RPMI8226 (cell line): ENCODE data around the gene RPL27.
A peak's percentile ranks its signal among the peaks of the same experiment; 100 is the strongest.
"Not testable (repeated sequence)": the region's sequence is repeated elsewhere in the genome, so short reads cannot be mapped to it uniquely, and the experiment has no call there.

ENCODE experiments used
- DNase-seq: peaks from one replicate; pipeline ENCODE4 v3.0.0-alpha.2; 2015

RPL27 gene

DNA sequence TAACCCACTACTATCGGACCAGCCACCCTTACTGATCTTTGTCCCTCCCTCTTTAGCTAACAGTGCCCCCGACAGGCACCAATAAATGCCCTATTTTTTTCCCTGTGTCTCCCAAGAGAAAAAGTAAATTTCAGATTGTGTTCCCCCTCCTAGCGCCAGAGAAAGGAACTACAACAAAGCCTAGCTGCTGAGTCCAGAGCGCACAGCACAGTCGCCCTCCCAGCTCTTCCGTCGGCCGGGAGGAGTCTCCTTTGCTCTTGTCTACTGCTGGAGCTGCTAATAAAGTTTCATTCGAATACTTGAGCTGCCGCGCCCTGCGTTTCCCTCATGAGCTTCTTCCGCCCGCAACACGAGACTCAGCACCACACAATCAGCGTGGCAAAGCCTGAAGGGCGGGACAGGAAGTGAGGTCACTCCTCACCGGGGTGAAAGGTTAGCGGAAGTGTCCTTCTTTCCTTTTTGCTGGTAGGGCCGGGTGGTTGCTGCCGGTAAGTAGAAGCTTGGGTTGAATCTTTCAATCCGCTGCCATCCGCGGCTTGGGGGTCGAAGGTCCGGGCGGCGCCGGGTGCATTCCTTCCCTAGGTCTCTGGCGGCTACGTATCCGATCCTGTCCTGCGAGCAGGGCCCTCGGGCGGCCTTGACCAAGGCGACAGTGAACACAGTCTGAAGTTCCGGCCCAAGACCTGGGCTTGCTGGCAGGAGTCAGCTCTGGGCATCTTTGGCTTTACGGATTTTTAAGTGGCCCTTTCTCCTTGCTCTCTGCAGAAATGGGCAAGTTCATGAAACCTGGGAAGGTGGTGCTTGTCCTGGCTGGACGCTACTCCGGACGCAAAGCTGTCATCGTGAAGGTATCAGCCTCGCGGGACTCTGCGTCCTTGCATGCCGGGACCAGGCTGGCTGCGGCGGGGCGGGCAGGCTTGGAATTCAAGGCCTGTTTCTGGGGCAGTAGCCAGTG lies at the start of gene RPL27:
Gene RPL27 (plus strand): TSS at position 436 of the 955 bp plus-strand sequence. CDS start 332 bp downstream, at position 768.
- DNase-seq = peak; percentile 99

DNA sequence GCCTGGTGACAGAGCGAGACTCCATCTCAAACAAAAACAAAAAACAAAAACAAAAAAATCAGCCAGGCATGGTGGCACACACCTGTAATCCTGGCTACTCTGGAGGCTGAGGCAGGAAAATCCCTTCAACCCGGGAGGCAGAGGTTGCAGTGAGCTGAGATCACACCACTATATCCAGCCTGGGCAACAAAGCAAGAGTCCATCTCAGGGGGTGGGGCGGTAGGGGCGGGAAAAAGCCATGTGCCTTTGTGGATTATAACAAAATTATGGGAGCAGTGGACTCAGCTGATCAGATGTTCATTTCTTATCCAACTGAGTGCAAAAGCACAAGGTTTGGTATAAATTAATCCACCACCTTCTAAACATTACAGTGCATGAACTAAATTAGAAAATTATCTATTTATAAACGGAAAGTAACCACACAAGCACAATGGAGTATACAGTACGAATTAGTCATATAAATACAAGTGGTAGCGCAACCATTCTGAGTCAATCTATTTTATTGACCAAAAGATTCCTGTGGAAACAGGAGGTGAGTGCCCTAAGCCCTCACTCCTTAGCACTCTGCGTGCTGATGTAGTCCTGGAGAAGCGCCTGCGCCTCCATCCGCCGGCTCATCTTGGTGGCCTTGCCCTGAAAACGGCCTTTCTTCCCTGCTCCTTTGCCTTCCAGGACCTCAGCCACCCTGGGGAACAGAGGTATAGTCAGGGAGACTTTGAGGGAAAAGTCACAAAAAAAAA lies 48.0 kb upstream of the RPL27 start:
- DNase-seq = no peak

DNA sequence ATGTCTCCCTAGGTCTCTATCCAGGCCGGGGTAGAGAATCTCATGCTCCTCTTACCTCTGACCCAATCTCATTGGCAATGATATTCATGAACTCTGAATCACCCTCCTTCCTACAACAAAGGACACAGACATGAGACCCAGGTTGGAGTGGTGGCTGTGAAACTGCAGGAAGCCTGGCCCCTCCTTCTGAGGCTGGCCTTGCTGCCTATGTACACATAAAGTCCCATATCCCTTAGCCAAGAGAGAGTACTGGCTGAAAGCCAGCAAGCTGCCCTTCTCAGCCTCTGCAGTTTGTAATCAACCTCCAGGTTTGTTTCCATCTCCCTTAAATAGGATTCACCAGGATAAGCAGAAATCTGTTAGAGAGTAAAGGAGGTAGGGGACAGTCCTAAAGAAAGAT lies 44.5 kb upstream of the RPL27 start:
- no peak for DNase-seq

DNA sequence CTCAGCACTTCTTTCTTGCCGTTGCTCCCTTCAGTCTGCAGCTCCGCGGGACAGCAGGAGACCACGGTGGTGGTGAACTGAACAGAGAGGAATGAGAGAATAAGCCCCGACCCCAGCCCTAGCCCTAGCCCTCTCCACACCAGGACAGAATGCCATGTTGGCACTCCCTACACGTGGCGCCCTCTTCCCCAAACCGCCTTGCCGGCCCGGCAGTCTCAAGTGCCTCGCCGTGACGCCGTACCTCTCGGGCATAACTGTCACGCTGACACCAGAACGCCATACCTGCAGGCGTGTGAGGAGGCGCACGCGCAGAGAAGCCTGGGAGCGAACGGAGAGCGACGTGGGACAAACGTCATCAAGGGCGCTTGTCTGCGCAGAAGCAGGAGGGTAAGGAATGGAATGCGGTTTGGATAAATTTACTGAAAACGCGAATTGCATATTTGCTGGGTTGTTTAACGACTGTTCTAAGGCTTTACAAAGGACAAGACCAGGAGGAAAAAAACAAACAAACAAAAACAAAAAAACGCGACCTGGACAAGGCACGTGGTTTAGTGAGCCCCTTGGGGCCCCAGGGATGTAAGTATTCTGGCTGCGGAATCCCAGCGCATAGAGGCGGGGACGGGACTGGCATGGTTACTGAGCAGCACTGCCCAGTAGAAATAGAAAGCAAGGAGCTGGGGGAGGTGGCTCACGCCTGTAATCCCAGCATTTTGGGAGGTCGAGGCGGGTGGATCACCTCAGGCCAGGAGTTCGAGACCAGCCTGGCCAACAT lies 33.9 kb upstream of the RPL27 start, which contains the start of gene AARSD1:
Gene AARSD1 (minus strand): TSS at position 294 of the 772 bp plus-strand sequence. CDS start 14 bp downstream, at position 280.
- peak; percentile 94 for DNase-seq

DNA sequence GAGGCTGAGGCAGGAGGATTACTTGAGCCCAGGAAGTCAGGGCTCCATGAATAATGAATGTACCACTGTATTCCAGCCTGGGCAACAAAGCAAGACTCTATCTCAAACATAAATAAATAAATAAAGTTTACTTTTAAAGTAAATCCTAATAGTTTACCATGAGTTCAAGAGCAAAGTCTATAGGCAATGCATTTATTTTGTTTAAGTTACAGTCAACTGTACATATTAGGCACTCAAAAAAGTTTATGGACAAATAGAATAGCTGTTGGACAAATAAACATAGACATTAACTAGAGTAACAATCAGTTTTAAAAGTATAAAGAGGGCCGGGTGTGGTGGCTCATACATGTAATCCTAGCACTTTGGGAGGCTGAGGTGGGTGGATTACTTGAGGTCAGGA lies 30.3 kb upstream of the RPL27 start:
- no peak for DNase-seq

DNA sequence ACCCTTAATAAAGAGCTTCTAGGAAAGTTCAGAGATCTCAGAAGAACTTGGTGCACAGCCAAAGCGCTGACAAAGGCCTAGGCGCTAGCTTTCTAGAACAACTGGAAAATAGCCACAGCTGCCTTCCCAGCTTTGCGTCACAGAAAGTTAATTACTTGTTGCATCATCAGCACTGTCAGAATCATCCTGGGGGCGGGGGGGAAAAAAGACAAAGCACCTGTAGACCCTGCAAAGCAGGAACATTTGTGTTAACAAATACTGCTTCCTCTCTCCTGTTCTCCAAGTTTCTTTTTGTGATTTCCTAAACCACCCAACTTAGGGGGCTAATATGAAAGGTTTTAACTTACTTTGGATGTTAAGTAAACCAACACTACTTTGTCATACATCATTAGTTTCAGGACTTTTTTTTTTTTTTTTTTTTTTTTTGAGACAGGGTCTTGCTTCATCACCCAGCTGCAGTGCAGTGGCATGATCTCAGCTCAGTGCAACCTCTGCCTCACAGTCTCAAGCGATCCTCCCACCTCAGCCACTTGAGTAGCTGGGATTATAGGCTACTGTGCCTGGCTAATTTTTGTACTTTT lies 29.1 kb upstream of the RPL27 start:
- peak; percentile 67 for DNase-seq

DNA sequence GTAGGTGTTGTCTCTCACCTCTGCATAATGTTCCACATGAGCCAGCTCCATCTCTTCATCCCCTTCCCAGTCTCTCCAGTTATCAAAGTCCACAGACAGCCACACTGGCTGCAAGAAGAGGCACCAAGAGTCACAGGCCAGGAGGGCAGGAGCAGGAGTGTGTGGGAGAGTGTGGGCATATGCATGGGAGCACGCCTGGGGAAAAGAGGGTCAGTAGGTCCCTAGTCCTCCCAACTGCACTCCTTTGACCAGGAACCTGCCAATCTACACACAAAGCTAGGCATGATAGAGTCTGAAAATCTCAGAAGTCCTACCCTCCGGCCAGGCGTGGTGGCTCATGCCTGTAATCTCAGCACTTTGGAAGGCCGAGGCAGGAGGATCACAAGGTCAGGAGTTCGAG lies 26.6 kb upstream of the RPL27 start:
- no peak for DNase-seq

DNA sequence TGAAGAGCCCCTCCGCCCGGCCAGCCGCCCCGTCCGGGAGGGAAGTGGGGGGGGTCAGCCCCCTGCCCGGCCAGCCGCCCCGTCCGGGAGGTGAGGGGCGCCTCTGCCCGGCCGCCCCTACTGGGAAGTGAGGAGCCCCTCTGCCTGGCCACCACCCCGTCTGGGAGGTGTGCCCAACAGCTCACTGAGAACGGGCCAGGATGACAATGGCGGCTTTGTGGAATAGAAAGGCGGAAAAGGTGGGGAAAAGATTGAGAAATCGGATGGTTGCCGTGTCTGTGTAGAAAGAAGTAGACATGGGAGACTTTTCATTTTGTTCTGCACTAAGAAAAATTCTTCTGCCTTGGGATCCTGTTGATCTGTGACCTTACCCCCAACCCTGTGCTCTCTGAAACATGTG lies 24.9 kb upstream of the RPL27 start:
- not testable (repeated sequence) for DNase-seq

DNA sequence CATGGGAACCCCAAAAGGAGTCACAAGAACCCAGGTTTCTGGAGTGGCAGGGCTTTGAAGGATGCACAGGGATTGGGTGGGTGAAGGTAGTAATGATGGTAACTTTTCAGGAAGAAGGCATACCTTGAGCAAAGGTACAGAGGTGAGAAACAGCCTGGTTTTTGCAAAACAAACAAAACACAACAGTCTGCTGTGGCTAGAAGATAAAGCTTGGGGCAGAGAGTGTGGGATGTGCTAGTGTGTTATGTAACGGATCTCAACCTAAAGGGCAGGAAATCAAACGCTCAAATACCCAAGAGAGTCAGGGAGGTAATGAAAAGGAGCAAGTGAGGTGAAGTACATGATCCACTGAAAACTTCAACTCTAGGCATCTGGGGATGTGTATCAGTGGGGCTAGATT lies 23.0 kb upstream of the RPL27 start:
- DNase-seq = no peak

DNA sequence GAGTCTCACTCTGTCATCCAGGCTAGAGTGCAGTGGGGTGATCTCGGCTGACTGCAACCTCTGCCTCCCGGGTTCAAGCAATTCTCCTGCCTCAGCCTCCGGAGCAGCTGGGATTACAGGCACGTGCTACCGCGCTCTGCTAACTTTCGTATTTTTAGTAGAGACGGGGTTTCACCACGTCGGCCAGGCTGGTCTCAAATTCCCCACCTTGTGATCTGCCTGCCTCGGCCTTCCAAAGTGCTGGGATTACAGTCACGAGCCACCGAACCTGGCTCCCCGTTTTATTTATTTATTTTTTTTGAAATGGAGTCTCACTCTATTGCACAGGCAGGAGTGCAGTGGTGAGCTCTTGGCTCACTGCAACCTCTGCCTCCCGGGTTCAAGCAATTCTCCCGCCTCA lies 22.5 kb upstream of the RPL27 start:
- not testable (repeated sequence) for DNase-seq

DNA sequence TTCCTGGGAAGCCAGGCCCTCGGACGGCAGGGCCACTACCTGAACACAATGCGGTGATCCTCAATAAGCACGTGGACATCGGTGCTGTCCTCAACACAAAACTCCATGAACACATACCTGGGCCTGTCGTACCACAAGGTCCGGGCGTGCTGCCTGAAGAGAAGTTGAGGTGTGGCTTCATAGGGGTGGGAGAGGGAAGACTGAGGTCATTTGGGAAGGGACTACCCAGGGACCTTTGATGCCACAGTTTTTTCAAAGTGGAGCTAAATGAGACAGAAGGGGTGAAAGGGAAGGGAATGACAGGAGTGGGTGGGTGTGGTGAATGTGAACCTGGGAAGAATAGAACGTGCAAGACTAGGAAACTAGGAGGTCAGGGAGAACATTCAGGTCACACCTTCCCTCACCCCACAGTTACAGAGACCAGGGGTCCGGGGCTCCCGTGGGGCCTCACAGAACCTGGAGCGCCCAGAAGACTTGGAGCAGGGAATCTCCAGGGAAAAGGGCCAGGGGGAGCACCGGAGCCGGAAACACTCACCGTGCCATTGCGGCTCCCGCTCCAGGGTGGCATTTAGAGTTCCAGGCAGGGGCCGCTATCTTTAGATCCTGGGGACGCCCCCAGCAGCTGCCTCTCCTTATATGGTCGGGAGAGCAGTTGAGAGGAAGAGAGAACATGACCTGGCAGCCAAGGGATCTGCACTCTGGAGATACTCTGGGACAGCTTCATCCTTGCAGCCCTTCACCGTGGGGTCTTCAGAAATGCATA lies 18.5 kb upstream of the RPL27 start, which contains the start of gene PTGES3L:
Gene PTGES3L (minus strand): TSS at position 570 of the 763 bp plus-strand sequence. CDS start 27 bp downstream, at position 543.
- DNase-seq = peak; percentile 36

DNA sequence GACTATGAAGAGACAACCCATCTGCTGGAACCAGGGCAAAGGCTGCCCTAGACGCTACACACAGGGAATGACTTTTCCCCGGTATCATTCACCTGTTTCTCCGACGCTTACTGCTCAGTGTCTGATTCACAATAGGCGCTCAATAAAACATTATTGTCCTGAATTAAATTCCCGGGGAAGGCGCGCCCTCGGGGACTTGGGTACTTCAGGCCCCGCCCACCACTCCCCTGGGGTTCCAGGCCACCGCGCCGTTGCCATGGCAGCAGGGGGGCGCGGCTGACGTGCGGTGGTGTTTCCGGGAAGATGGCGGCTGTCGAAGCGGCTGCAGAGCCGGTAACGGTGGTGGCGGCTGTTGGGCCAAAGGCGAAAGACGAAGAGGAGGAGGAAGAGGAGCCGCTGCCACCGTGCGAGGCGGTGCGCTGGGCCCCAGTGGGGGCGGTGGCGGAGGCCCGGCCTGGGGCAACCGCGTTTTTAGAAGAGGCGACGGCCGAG lies 17.9 kb upstream of the RPL27 start, which contains the start of gene RUNDC1:
Gene RUNDC1 (plus strand): TSS at position 292 of the 492 bp plus-strand sequence. CDS start 12 bp downstream, at position 304.
- peak; percentile 94 for DNase-seq

DNA sequence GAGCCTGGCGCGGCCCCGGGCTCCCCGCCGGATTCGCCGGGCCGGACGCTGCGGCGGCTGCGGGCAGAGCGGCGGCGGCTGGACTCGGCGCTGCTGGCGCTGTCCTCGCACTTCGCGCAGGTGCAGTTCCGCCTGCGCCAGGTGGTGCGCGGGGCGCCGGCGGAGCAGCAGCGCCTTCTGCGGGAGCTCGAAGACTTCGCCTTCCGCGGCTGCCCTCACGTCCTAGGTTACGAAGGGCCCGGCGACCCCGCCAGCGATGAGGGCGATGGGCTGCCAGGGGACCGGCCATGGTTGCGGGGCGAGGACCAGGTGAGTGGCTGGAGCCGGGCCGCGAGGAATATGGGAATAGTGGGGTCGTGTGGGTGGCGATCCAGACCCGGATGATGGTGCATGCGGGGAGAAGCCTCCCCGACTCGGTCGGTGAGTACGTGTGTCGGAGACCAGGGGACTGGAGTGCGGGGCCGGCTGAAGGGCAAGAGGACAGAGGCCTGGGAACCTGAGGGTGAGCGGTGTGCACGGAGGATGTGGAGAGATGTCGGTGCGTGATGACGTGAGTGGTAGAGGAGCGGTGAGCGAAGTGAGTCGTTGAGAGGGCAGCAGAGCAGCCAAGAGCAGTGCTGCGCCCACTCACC lies 17.3 kb upstream of the RPL27 start:
- DNase-seq = peak; percentile 88

DNA sequence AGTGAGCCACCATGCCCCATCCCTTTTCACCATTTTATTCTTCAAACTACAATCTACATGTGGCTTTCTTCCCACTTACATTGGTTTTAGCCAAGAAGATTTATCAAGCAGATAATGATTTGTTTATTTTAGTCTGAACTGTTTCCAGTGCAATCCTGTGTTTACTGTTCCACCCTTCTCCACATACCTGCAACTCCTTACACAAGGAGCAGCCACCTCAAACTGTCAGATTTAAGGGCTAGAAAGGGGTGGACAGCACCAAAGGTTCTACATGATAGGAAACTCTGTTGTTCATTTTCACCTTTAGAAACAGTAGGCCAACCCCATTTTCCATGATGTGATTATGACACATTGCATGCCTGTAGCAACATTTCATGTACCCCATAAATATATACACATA lies 16.0 kb upstream of the RPL27 start:
- DNase-seq = no peak

DNA sequence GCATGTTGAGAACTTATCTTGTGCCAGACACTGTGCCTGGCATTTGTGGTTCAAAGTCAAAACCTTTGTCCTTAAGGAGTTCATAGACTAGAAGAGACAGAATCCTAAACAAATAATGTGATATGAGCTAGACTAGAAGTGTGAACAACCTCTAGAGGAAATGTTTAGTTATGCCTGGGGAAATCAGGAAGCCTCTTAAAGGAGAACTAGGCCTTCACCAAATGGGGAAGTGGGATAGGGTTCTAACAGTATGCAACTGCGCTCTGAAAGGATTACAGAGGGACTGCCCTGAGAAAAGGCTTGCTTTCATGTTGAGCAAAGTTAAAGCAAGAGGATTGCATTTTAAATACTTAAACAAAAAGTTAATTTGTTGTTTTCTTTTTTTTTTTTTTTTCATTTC lies 13.0 kb upstream of the RPL27 start:
- DNase-seq = no peak

DNA sequence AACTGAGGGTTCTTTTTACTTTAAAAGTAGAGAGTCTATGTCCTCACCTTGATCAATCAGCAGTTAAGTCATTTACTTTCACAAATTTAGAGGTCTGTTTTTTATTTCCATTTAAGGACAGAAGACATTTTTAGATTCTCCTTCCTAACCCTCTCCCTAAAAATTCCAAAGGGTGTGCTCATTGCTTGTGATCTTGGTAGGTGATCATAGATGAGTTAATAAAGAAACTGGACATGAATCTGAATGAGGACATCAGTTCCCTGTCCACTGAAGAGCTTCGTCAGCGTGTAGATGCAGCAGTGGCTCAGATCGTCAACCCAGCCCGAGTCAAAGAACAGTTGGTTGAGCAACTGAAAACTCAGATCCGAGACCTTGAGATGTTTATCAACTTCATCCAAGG lies 9.1 kb upstream of the RPL27 start:
- no peak for DNase-seq

DNA sequence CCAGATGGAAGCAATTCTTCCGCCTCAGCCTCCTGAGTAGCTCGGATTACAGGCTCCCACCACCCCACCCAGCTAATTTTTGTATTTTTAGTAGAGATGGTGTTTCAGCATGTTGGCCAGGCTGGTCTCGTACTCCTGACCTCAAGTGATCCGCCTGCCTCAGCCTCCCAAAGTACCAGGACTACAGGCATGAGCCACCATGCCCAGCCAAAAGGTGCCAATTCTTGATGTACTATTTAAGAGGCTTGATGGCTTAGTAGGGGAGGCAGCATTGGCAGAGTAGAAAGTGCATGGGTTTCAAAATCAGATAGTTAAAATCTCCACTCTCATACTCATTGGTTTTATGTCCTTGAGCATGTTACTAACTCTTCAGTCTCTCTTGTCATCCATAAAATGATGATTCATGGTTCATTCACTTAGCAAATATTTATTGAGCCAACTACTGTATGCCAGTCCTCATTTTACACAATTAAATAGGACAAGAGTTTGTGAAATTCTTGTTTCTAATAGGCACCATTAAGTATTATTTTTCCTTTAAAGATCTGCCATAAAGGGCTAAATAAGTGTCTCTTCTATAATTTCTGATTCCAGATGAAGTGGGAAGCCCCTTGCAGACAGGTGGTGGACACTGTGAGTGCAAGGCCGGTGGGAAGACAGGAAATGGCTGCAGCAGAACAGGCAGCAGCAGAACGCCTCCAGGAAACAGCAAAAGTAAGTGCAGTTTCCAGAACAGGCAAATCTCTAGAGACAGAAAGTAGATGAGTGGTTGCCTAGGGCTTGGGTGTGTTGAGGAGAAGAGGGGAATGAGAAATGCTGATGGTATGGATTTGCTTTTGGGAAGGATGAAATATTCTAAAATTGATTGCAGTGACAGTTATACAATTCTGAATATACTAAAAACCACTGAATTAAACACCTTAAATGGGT lies 8.2 kb upstream of the RPL27 start:
- DNase-seq = no peak

DNA sequence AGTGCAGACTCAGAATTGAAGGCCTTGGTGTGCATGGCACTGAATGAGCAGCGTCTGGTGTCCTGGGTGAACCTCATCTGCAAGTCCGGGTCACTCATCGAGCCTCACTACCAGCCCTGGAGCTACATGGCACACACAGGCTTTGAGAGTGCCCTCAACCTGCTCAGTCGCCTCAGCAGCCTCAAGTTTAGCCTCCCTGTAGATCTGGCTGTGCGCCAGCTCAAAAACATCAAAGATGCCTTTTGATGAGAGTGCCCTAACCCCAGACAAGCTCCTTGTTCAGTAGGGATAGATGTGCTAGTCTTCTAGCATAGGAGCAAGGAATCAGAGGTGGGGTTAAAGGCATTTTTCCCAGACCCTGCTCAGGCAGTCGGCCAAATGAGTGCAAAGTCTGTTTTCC lies 6.7 kb upstream of the RPL27 start:
- DNase-seq = no peak

DNA sequence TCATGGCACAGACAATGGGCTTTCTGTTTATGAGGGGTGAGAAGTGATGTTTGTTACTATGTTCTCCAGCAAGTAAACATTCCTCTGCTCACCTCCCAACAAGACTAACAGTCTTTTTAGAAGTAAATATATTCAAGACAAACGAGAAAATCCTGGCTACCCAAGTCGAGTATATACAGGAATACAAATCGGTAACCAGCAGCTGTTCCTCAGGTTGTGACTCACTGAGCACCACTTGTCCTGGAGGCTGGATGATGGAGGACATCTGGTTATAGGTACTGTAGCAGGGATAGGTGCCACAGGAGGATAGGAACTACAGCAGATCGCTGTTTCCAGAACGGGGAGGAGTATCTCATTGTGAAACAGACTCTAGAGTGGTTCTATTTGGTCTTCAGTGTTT lies 5.3 kb upstream of the RPL27 start:
- DNase-seq = no peak

DNA sequence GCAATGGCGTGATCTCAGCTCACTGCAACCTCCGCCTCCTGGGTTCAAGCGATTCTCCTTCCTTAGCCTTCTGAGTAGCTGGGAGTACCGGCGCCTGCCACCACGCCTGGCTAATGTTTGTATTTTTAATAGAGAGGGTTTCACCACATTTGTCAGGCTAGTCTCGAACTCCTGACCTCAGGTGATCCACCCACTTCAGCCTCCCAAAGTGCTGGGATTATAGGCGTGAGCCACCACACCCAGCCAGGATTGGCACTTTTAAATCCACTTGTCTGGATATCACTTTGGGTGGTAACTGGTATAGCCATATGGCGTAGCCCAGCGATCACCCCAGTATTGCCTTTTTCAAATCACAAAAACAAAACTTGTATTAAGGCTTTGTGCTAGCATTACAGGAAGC lies 4.3 kb upstream of the RPL27 start:
- not testable (repeated sequence) for DNase-seq
